Prostate gland (tissue), 2 donors: ENCODE results near the gene MXI1.

Experiments
- CTCF ChIP-seq, 4 experiments: fragments of 200-600 bp in 2 of 4; fragments of 450-650 bp in 2 of 4; sonication (generic) in 2 of 4; IDR thresholded peaks; 1 replicate in 3 of 4; 2 replicates in 1 of 4; pipeline ENCODE4 v1.5.1; 2016 to 2019; ENCODE audit warnings: antibody characterized with exemption in 4 of 4, mild to moderate bottlenecking in 2 of 4, moderate library complexity in 2 of 4
- POLR2A ChIP-seq: fragments of 450-650 bp; IDR thresholded peaks from one replicate; pipeline ENCODE4 v1.6.1; 2016; ENCODE audit warnings: antibody characterized with exemption, mild to moderate bottlenecking

GRCh38 chr10:110225441-110225755 lies 18.0 kb downstream of the MXI1 start:
- TF ChIP-seq CTCF (IDR thresholded peaks at IDR 0.05): no peak
- TF ChIP-seq POLR2A: no peak
